ENCODE results near the gene CUX1.

CUX1 gene

GRCh38 chr7:102197599-102197998, 380.2 kb downstream of the CUX1 start:
- Mint-ChIP-seq H3K4me3 (no peak overlapping the region), H3K27ac (no peak overlapping the region), H3K9me3 (ENCODE audit: low read depth) (no peaks in the 10 kb centered on the region), H3K4me1 (ENCODE audit: low read depth) (no peaks in the 10 kb centered on the region), H3K27me3 (no peaks in the 10 kb centered on the region), H3K36me3 (peaks cover 6% of the 10 kb centered on the region)

GRCh38 chr7:102198417-102198956, 381.1 kb downstream of the CUX1 start:
- H3K4me1 Mint-ChIP-seq (ENCODE audit: low read depth), result no peaks in the 10 kb centered on the region
- no peaks in the 10 kb centered on the region for H3K27me3 Mint-ChIP-seq
- H3K4me3 Mint-ChIP-seq, result no peak overlapping the region
- no peak overlapping the region for H3K27ac Mint-ChIP-seq
- H3K36me3 Mint-ChIP-seq, result peaks cover 4% of the 10 kb centered on the region
- H3K9me3 Mint-ChIP-seq (ENCODE audit: low read depth), result no peaks in the 10 kb centered on the region

GRCh38 chr7:102201576-102201975, 384.1 kb downstream of the CUX1 start:
- H3K27ac Mint-ChIP-seq, result no peak overlapping the region
- H3K36me3 Mint-ChIP-seq, result peaks cover 4% of the 10 kb centered on the region
- H3K4me1 Mint-ChIP-seq (ENCODE audit: low read depth), result no peaks in the 10 kb centered on the region
- H3K9me3 Mint-ChIP-seq (ENCODE audit: low read depth), result no peaks in the 10 kb centered on the region
- H3K27me3 Mint-ChIP-seq, result no peaks in the 10 kb centered on the region
- H3K4me3 Mint-ChIP-seq, result no peak overlapping the region

- H3K27me3 Mint-ChIP-seq, result no peaks in the 10 kb centered on the region
- no peaks in the 10 kb centered on the region for H3K4me1 Mint-ChIP-seq (ENCODE audit: low read depth)
- H3K27ac Mint-ChIP-seq, result no peak overlapping the region
- H3K9me3 Mint-ChIP-seq (ENCODE audit: low read depth), result no peaks in the 10 kb centered on the region
- H3K4me3 Mint-ChIP-seq, result no peak overlapping the region
- peaks cover 4% of the 10 kb centered on the region for H3K36me3 Mint-ChIP-seq
These were observed 385.1 kb downstream of the CUX1 start for GRCh38 chr7:102202556-102202955.

GRCh38 chr7:102203218-102203617, 385.8 kb downstream of the CUX1 start:
- no peaks in the 10 kb centered on the region for H3K27me3 Mint-ChIP-seq
- H3K36me3 Mint-ChIP-seq, result peaks cover 4% of the 10 kb centered on the region
- H3K9me3 Mint-ChIP-seq (ENCODE audit: low read depth), result no peaks in the 10 kb centered on the region
- no peak overlapping the region for H3K4me3 Mint-ChIP-seq
- H3K4me1 Mint-ChIP-seq (ENCODE audit: low read depth), result no peaks in the 10 kb centered on the region
- H3K27ac Mint-ChIP-seq, result no peak overlapping the region

- Mint-ChIP-seq H3K9me3 (ENCODE audit: low read depth) (no peaks in the 10 kb centered on the region), H3K27me3 (no peaks in the 10 kb centered on the region), H3K27ac (no peak overlapping the region), H3K36me3 (peaks cover 4% of the 10 kb centered on the region), H3K4me1 (ENCODE audit: low read depth) (no peaks in the 10 kb centered on the region), H3K4me3 (no peak overlapping the region)
These were observed 386.8 kb downstream of the CUX1 start for GRCh38 chr7:102204212-102204611.

- Mint-ChIP-seq H3K4me3 (no peak overlapping the region), H3K27ac (no peak overlapping the region), H3K4me1 (ENCODE audit: low read depth) (no peaks in the 10 kb centered on the region), H3K36me3 (peaks cover 6% of the 10 kb centered on the region), H3K9me3 (ENCODE audit: low read depth) (no peaks in the 10 kb centered on the region), H3K27me3 (no peaks in the 10 kb centered on the region)
These were observed 388.5 kb downstream of the CUX1 start for GRCh38 chr7:102205915-102206314.

- Mint-ChIP-seq H3K4me1 (ENCODE audit: low read depth) (no peaks in the 10 kb centered on the region), H3K27ac (no peak overlapping the region), H3K27me3 (no peaks in the 10 kb centered on the region), H3K36me3 (peaks cover 6% of the 10 kb centered on the region), H3K4me3 (no peak overlapping the region), H3K9me3 (ENCODE audit: low read depth) (no peaks in the 10 kb centered on the region)
These were observed 391.4 kb downstream of the CUX1 start for GRCh38 chr7:102208826-102209225.

- H3K36me3 Mint-ChIP-seq, result peaks cover 8% of the 10 kb centered on the region
- H3K27me3 Mint-ChIP-seq, result no peaks in the 10 kb centered on the region
These were observed 393.4 kb downstream of the CUX1 start for GRCh38 chr7:102210787-102211186.

GRCh38 chr7:102211590-102212550, 394.4 kb downstream of the CUX1 start:
- no peaks in the 10 kb centered on the region for H3K4me1 Mint-ChIP-seq (ENCODE audit: low read depth)
- H3K9me3 Mint-ChIP-seq (ENCODE audit: low read depth), result no peaks in the 10 kb centered on the region
- no peak overlapping the region for H3K4me3 Mint-ChIP-seq
- peaks cover 11% of the 10 kb centered on the region for H3K36me3 Mint-ChIP-seq
- no peaks in the 10 kb centered on the region for H3K27me3 Mint-ChIP-seq
- no peak overlapping the region for H3K27ac Mint-ChIP-seq

More at GRCh38 chr7:102210787-102211186, 393.4 kb downstream of the CUX1 start:
- Mint-ChIP-seq H3K4me1 (ENCODE audit: low read depth) (no peaks in the 10 kb centered on the region), H3K4me3 (no peak overlapping the region), H3K9me3 (ENCODE audit: low read depth) (no peaks in the 10 kb centered on the region), H3K27ac (no peak overlapping the region)

GRCh38 chr7:102214477-102215072, 397.1 kb downstream of the CUX1 start:
- Mint-ChIP-seq H3K9me3 (ENCODE audit: low read depth) (no peaks in the 10 kb centered on the region), H3K4me3 (no peak overlapping the region), H3K27ac (no peak overlapping the region), H3K4me1 (ENCODE audit: low read depth) (no peaks in the 10 kb centered on the region), H3K27me3 (no peaks in the 10 kb centered on the region), H3K36me3 (peaks cover 8% of the 10 kb centered on the region)

GRCh38 chr7:102215256-102215655, 397.8 kb downstream of the CUX1 start:
- Mint-ChIP-seq H3K36me3 (peaks cover 8% of the 10 kb centered on the region), H3K9me3 (ENCODE audit: low read depth) (no peaks in the 10 kb centered on the region), H3K27ac (no peak overlapping the region), H3K4me1 (ENCODE audit: low read depth) (no peaks in the 10 kb centered on the region), H3K4me3 (no peak overlapping the region), H3K27me3 (no peaks in the 10 kb centered on the region)

GRCh38 chr7:102215711-102216110, 398.3 kb downstream of the CUX1 start:
- peaks cover 7% of the 10 kb centered on the region for H3K36me3 Mint-ChIP-seq
- H3K4me3 Mint-ChIP-seq, result no peak overlapping the region
- no peaks in the 10 kb centered on the region for H3K4me1 Mint-ChIP-seq (ENCODE audit: low read depth)
- H3K9me3 Mint-ChIP-seq (ENCODE audit: low read depth), result no peaks in the 10 kb centered on the region
- no peak overlapping the region for H3K27ac Mint-ChIP-seq
- no peaks in the 10 kb centered on the region for H3K27me3 Mint-ChIP-seq

- Mint-ChIP-seq H3K4me1 (ENCODE audit: low read depth) (peaks cover 2% of the 10 kb centered on the region), H3K4me3 (no peak overlapping the region), H3K27ac (no peak overlapping the region), H3K36me3 (peaks cover 5% of the 10 kb centered on the region), H3K9me3 (ENCODE audit: low read depth) (no peaks in the 10 kb centered on the region), H3K27me3 (no peaks in the 10 kb centered on the region)
These were observed 399.3 kb downstream of the CUX1 start for GRCh38 chr7:102216573-102217314.

All from activated naive CD8-positive, alpha-beta T cell (primary cell).